HG02642 (cell line): ENCODE data around the gene CCL21.

Experiments
- ATAC-seq: cut with Tn5 transposase; IDR thresholded peaks from one replicate; pipeline ENCODE4 v1.9.1; 2021; ENCODE audit warnings: mild to moderate bottlenecking; ENCODE audit not compliant: unreplicated experiment, poor library complexity

The CCL21 gene

GRCh38 chr9:34709196-34709978 is 549 bp downstream of the CCL21 start:
- ATAC-seq: no peak

- no peak for ATAC-seq
These were observed 2.8 kb downstream of the CCL21 start for GRCh38 chr9:34707130-34707529.

- peak; percentile 71 for ATAC-seq
These were observed 7.9 kb downstream of the CCL21 start for GRCh38 chr9:34701769-34702736.

- ATAC-seq: peak; percentile 75
These were observed 8.7 kb downstream of the CCL21 start for GRCh38 chr9:34701023-34701768.

- no peak for ATAC-seq
These were observed 15.1 kb downstream of the CCL21 start for GRCh38 chr9:34694811-34695210.

GRCh38 chr9:34693560-34693959 is 16.4 kb downstream of the CCL21 start:
- ATAC-seq: no peak

- no peak for ATAC-seq
These were observed 18.0 kb downstream of the CCL21 start for GRCh38 chr9:34691936-34692315.

- no peak for ATAC-seq
These were observed 18.7 kb downstream of the CCL21 start, which contains the start of gene CCL19 for GRCh38 chr9:34690983-34691935. CCL19 (minus strand) TSS chr9:34691276; CDS start chr9:34691139, 137 bp downstream.

- ATAC-seq: no peak
These were observed 20.4 kb downstream of the CCL21 start for GRCh38 chr9:34689512-34689911.

- ATAC-seq: no peak
These were observed 20.8 kb downstream of the CCL21 start for GRCh38 chr9:34689116-34689470.

- ATAC-seq: no peak
These were observed 21.4 kb downstream of the CCL21 start for GRCh38 chr9:34688329-34689115.

GRCh38 chr9:34687276-34688030 is 22.5 kb downstream of the CCL21 start:
- ATAC-seq: no peak

GRCh38 chr9:34686732-34687131 is 23.2 kb downstream of the CCL21 start:
- ATAC-seq: no peak

- no peak for ATAC-seq
These were observed 23.7 kb downstream of the CCL21 start for GRCh38 chr9:34686231-34686630.

- ATAC-seq: no peak
These were observed 24.3 kb downstream of the CCL21 start for GRCh38 chr9:34685591-34685990.

- ATAC-seq: no peak
These were observed 25.1 kb downstream of the CCL21 start for GRCh38 chr9:34684816-34685215.

GRCh38 chr9:34684145-34684544 is 25.8 kb downstream of the CCL21 start:
- ATAC-seq: no peak

- ATAC-seq: no peak
These were observed 34.1 kb downstream of the CCL21 start for GRCh38 chr9:34675869-34676268.
